AG04450 (cell line): ENCODE data around the gene SFMBT2. TPM values are rescaled to one million over a fixed set of nuclear protein-coding genes. Genes with fewer than 3 reads are reported as not detected.

Experiments
- CTCF ChIA-PET: fragments of 300-600, 350-600 bp; formaldehyde crosslinking; extraction: SDS; loops from one replicate; lab custom pipeline; 2022; ENCODE audit warnings: antibody characterized with exemption, inconsistent platforms; lab: Charles Lee
- POLR2A ChIA-PET: fragments of 350-600 bp; formaldehyde crosslinking; extraction: SDS; loops from one replicate; lab custom pipeline; 2021; ENCODE audit warnings: antibody characterized with exemption, inconsistent platforms; lab: Yijun Ruan, JAX
- DNase-seq: peaks from one replicate; pipeline ENCODE4 v3.0.0-alpha.2; 2011; ENCODE audit warnings: low read depth, low spot score
- H3K27ac ChIP-seq: one replicate; pipeline ENCODE4 v1.5.1; 2012; ENCODE audit warnings: low read depth, low read length, control low read depth
- H3K27me3 ChIP-seq: one replicate; pipeline ENCODE4 v1.6.0; 2012; ENCODE audit warnings: low read length; ENCODE audit not compliant: control insufficient read depth, insufficient read depth
- H3K4me3 ChIP-seq: 2 replicates; pipeline ENCODE4 v1.5.1; 2011; ENCODE audit warnings: mild to moderate bottlenecking, low read depth, low read length, control low read depth
- H3K9me3 ChIP-seq: 2 replicates; pipeline ENCODE4 v1.5.1; 2012; ENCODE audit warnings: low read length; ENCODE audit not compliant: control insufficient read depth, insufficient read depth
- polyA plus RNA-seq: library from polyadenylated mRNA; depleted of rRNA; stranded (reverse); fragments of >200 nt; gene quantifications from 2 replicates; pipeline ENCODE4 v1.2.3, GENCODE V29; 2011
- TF ChIP-seq, protein P1 (sequence below): IDR thresholded peaks from 2 replicates; pipeline ENCODE4 v1.5.1; 2011; ENCODE audit warnings: low read depth, low read length, control low read depth, inconsistent platforms

Gene SFMBT2
- polyA plus RNA-seq, 1 experiment = 1.4 TPM

- H3K27ac ChIP-seq = no peak overlapping the region
- no peaks in the 10 kb centered on the region for H3K27me3 ChIP-seq
- POLR2A ChIA-PET = no interaction called here
- TF ChIP-seq, protein P1, sequence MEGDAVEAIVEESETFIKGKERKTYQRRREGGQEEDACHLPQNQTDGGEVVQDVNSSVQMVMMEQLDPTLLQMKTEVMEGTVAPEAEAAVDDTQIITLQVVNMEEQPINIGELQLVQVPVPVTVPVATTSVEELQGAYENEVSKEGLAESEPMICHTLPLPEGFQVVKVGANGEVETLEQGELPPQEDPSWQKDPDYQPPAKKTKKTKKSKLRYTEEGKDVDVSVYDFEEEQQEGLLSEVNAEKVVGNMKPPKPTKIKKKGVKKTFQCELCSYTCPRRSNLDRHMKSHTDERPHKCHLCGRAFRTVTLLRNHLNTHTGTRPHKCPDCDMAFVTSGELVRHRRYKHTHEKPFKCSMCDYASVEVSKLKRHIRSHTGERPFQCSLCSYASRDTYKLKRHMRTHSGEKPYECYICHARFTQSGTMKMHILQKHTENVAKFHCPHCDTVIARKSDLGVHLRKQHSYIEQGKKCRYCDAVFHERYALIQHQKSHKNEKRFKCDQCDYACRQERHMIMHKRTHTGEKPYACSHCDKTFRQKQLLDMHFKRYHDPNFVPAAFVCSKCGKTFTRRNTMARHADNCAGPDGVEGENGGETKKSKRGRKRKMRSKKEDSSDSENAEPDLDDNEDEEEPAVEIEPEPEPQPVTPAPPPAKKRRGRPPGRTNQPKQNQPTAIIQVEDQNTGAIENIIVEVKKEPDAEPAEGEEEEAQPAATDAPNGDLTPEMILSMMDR = no peak
- CTCF ChIA-PET = no interaction called here
- DNase-seq = no peak
- H3K4me3 ChIP-seq = no peak overlapping the region
- peaks cover 6% of the 10 kb centered on the region; the same call in 1 of the 2 replicates for H3K9me3 ChIP-seq
Measured at GRCh38 chr10:7181420-7181819, 229.4 kb downstream of the SFMBT2 start.

GRCh38 chr10:7179536-7179935 lies 231.3 kb downstream of the SFMBT2 start:
- CTCF ChIA-PET = no interaction called here

GRCh38 chr10:7173948-7174347 lies 236.9 kb downstream of the SFMBT2 start:
- Histone ChIP-seq H3K9me3 (peaks cover 9% of the 10 kb centered on the region; the same call in 1 of the 2 replicates), H3K27ac (no peak overlapping the region), H3K27me3 (no peaks in the 10 kb centered on the region), H3K4me3 (no peak overlapping the region)
- DNase-seq = no peak
- CTCF ChIA-PET = no interaction called here
- POLR2A ChIA-PET = no interaction called here
- TF ChIP-seq, protein P1 = no peak

More at GRCh38 chr10:7179536-7179935, 231.3 kb downstream of the SFMBT2 start:
- POLR2A ChIA-PET = no interaction called here
- TF ChIP-seq, protein P1 = no peak
- DNase-seq = no peak
- Histone ChIP-seq H3K4me3 (no peak overlapping the region), H3K27ac (no peak overlapping the region), H3K9me3 (peaks cover 6% of the 10 kb centered on the region; the same call in 1 of the 2 replicates), H3K27me3 (no peaks in the 10 kb centered on the region)

DNA sequence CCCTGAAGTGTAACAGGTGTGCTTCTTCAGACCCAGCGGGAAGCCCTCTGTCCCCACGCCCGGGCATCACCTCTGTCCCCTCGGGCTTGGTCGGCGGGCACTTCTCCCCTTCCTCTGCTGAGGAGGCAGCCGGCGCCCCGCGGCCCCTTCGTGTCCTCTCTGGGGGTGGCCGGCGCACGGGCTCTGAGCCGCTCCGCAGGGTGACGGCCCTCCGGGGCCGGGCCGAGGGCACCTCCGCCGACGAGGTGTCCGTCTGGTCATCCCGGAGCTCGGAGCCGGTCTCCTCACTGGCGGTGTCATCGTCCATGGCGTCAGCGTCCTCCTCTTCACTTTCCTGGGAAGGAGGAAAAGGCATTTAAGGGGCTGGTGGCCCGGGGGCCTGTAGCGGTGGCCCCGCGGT lies 239.0 kb downstream of the SFMBT2 start:
- Histone ChIP-seq H3K27me3 (no peaks in the 10 kb centered on the region), H3K9me3 (peaks cover 9% of the 10 kb centered on the region; the same call in 1 of the 2 replicates), H3K4me3 (no peak overlapping the region), H3K27ac (no peak overlapping the region)
- POLR2A ChIA-PET = no interaction called here
- CTCF ChIA-PET = no interaction called here
- DNase-seq = no peak
- TF ChIP-seq, protein P1 = no peak

- Histone ChIP-seq H3K27me3 (no peaks in the 10 kb centered on the region), H3K4me3 (no peak overlapping the region), H3K9me3 (peaks cover 9% of the 10 kb centered on the region; the same call in 1 of the 2 replicates), H3K27ac (no peak overlapping the region)
- ChIA-PET POLR2A (no interaction called here), CTCF (no interaction called here)
- DNase-seq = no peak
- TF ChIP-seq, protein P1 = no peak
Measured at GRCh38 chr10:7170626-7171322, 240.1 kb downstream of the SFMBT2 start.
